ENCODE data around the gene NFATC2.
A peak's percentile ranks its signal among the peaks of the same experiment; 100 is the strongest.

Gene NFATC2

GRCh38 chr20:51386586-51386985 lies 155.9 kb downstream of the NFATC2 start:
- no peak for DNase-seq

- peak; percentile 66 for DNase-seq
Measured at GRCh38 chr20:51385646-51386530, 156.6 kb downstream of the NFATC2 start.

- no peak for DNase-seq
Measured at GRCh38 chr20:51384875-51385274, 157.6 kb downstream of the NFATC2 start.

- DNase-seq: no peak
Measured at GRCh38 chr20:51383891-51384510, 158.5 kb downstream of the NFATC2 start.

GRCh38 chr20:51382986-51383821 lies 159.3 kb downstream of the NFATC2 start:
- no peak for DNase-seq

- no peak for DNase-seq
Measured at GRCh38 chr20:51382111-51382985, 160.2 kb downstream of the NFATC2 start.

GRCh38 chr20:51381557-51381956 lies 161.0 kb downstream of the NFATC2 start:
- DNase-seq: no peak

- no peak for DNase-seq
Measured at GRCh38 chr20:51380401-51381385, 161.8 kb downstream of the NFATC2 start.

GRCh38 chr20:51379601-51380341 lies 162.7 kb downstream of the NFATC2 start:
- no peak for DNase-seq

GRCh38 chr20:51378171-51378928 lies 164.2 kb downstream of the NFATC2 start:
- DNase-seq: no peak

GRCh38 chr20:51377132-51377531 lies 165.4 kb downstream of the NFATC2 start:
- DNase-seq: no peak

- no peak for DNase-seq
Measured at GRCh38 chr20:51376111-51376510, 166.4 kb downstream of the NFATC2 start.

- no peak for DNase-seq
Measured at GRCh38 chr20:51375561-51375960, 167.0 kb downstream of the NFATC2 start.

GRCh38 chr20:51374961-51375360 lies 167.6 kb downstream of the NFATC2 start:
- no peak for DNase-seq

- peak; percentile 87 for DNase-seq
Measured at GRCh38 chr20:51374456-51374830, 168.1 kb downstream of the NFATC2 start.

- DNase-seq: peak; percentile 32
Measured at GRCh38 chr20:51373713-51374455, 168.6 kb downstream of the NFATC2 start.

GRCh38 chr20:51372966-51373365 lies 169.6 kb downstream of the NFATC2 start:
- no peak for DNase-seq

- DNase-seq: peak; percentile 83
Measured at GRCh38 chr20:51372176-51372803, 170.2 kb downstream of the NFATC2 start.
